Keratinocyte (primary cell): ENCODE data around the gene ZNF664. TPM values are rescaled to one million over a fixed set of nuclear protein-coding genes. Genes with fewer than 3 reads are reported as not detected.

Experiments used
- DNase-seq: peaks from one replicate; pipeline ENCODE4 v3.0.0-alpha.2; 2011; ENCODE audit warnings: low read depth, missing footprints, low spot score
- FAIRE-seq: peaks from 2 replicates; lab custom pipeline; 2011; peaks lifted over from hg19 to GRCh38; lab: Jason Lieb, UNC
- H2AFZ ChIP-seq: 2 replicates; pipeline ENCODE4 v1.6.0; 2012; ENCODE audit warnings: low read length, control low read depth, inconsistent platforms; ENCODE audit not compliant: control insufficient read depth
- H3K27ac ChIP-seq: 2 replicates; pipeline ENCODE4 v1.5.1; 2011; ENCODE audit warnings: low read length; ENCODE audit not compliant: control insufficient read depth, insufficient read depth
- H3K27me3 ChIP-seq: 3 replicates; pipeline ENCODE4 v1.6.0; 2011; ENCODE audit warnings: low read length; ENCODE audit not compliant: control insufficient read depth, insufficient read depth; ENCODE audit errors: extremely low read depth
- H3K36me3 ChIP-seq, 2 experiments: 2 replicates in 1 of 2; 3 replicates in 1 of 2; pipeline ENCODE4 v1.5.1; 2011; ENCODE audit warnings: low read length in 2 of 2, mild to moderate bottlenecking in 1 of 2; ENCODE audit not compliant: control insufficient read depth in 2 of 2, insufficient read depth in 2 of 2; ENCODE audit errors: extremely low read depth in 1 of 2
- H3K4me1 ChIP-seq: 3 replicates; pipeline ENCODE4 v1.5.1; 2011; ENCODE audit warnings: low read length; ENCODE audit not compliant: control insufficient read depth, insufficient read depth; ENCODE audit errors: extremely low read depth
- H3K4me2 ChIP-seq: 3 replicates; pipeline ENCODE4 v1.6.0; 2011; ENCODE audit warnings: low read depth, low read length; ENCODE audit not compliant: control insufficient read depth, insufficient read depth; ENCODE audit errors: extremely low read depth
- H3K4me3 ChIP-seq, 3 experiments: fragments of 200-600 bp in 1 of 3; sonication (generic) in 1 of 3; 2 replicates in 2 of 3; 3 replicates in 1 of 3; pipeline ENCODE4 v1.5.1; 2011 to 2016; ENCODE audit warnings: low read length in 3 of 3, mild to moderate bottlenecking in 3 of 3, control low read depth in 2 of 3, inconsistent platforms in 1 of 3, low read depth in 1 of 3, mixed read lengths in 1 of 3, mixed run types in 1 of 3, moderate library complexity in 1 of 3; ENCODE audit not compliant: control insufficient read depth in 2 of 3, insufficient read depth in 2 of 3; ENCODE audit errors: extremely low read depth in 1 of 3
- H3K79me2 ChIP-seq: 2 replicates; pipeline ENCODE4 v1.6.0; 2012; ENCODE audit warnings: low read length; ENCODE audit not compliant: control insufficient read depth, insufficient read depth
- H3K9ac ChIP-seq: 3 replicates; pipeline ENCODE4 v1.6.0; 2011; ENCODE audit warnings: low read length; ENCODE audit not compliant: control insufficient read depth, insufficient read depth; ENCODE audit errors: extremely low read depth
- H3K9me1 ChIP-seq: 3 replicates; pipeline ENCODE4 v1.6.0; 2011; ENCODE audit warnings: low read length; ENCODE audit not compliant: control insufficient read depth, insufficient read depth; ENCODE audit errors: extremely low read depth
- H3K9me3 ChIP-seq: 2 replicates; pipeline ENCODE4 v1.5.1; 2012; ENCODE audit warnings: low read depth, low read length; ENCODE audit not compliant: control insufficient read depth
- H4K20me1 ChIP-seq: 3 replicates; pipeline ENCODE4 v1.6.0; 2011; ENCODE audit warnings: low read length; ENCODE audit not compliant: control insufficient read depth, insufficient read depth; ENCODE audit errors: extremely low read depth
- EZH2 ChIP-seq: IDR thresholded peaks from one replicate; pipeline ENCODE4 v1.6.1; 2012; ENCODE audit warnings: inconsistent platforms, mild to moderate bottlenecking, low read length, moderate library complexity
- dilution Hi-C: fragments of 300-500 bp; cut with MboI; formaldehyde crosslinking; loops from one replicate; pipeline ENCODE4 v1.7.0; 2020; ENCODE audit warnings: low sequenced_read_pairs; ENCODE audit not compliant: extremely low pct_ligation_motif_present
- polyA plus RNA-seq, 5 experiments: library from polyadenylated mRNA; depleted of rRNA in 3 of 5; stranded (reverse) in 3 of 5; stranded (forward) in 1 of 5; unstranded in 1 of 5; fragments of >200 nt; gene quantifications; 1 replicate in 1 of 5; 2 replicates in 3 of 5; 3 replicates in 1 of 5; pipeline versions ENCODE4 v1.2.1 to v1.2.3, GENCODE V29; 2011 to 2012; ENCODE audit warnings: missing spikeins in 2 of 5, low read depth in 1 of 5, low replicate concordance in 1 of 5
- TF ChIP-seq, protein P1 (sequence below), 3 experiments: IDR thresholded peaks in 1 of 3; conservative IDR thresholded peaks in 1 of 3; optimal IDR thresholded peaks in 1 of 3; 2 replicates in 2 of 3; 3 replicates in 1 of 3; pipeline versions ENCODE3 to v1.5.1; 2011; ENCODE audit warnings: low read length in 3 of 3, mild to moderate bottlenecking in 3 of 3, moderate library complexity in 2 of 3, control low read depth in 1 of 3, inconsistent platforms in 1 of 3; ENCODE audit not compliant: insufficient read depth in 2 of 3; ENCODE audit errors: extremely low read depth in 1 of 3

The ZNF664 gene
- polyA plus RNA-seq, 1 donor (not counting 4 experiments of a cell fraction or from before 2014, with no cell fraction given): 48.7 TPM

DNA sequence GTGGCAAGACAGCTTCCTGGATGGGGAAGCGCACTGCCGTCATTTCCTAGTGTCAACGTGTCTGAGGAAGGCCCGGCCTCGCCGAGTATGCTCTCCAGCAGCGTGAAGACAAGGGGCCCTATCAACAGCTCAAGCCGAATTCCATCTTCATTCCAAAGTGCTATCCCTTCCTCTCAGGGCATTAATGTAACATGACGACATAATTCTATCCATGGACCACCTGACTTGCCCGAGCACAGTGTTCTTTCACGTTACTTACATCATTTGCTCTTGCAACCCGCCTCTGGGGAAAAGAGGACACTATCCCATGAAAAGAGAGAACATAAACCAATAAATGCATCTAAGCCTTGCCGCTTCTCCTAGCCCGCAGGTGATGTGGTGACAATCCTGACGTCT, 23.2 kb upstream of the ZNF664 start:
- Histone ChIP-seq H3K9ac (no peak overlapping the region), H3K79me2 (no peaks in the 10 kb centered on the region), H3K27ac (no peak overlapping the region), H3K4me1 (no peaks in the 10 kb centered on the region), H4K20me1 (peaks cover 3% of the 10 kb centered on the region), H2AFZ (no peak overlapping the region), H3K36me3 (peaks cover 0 to 5% of the 10 kb centered on the region in 2 experiments), H3K4me3 (no peak overlapping the region), H3K27me3 (no peaks in the 10 kb centered on the region), H3K9me1 (no peaks in the 10 kb centered on the region), H3K9me3 (no peaks in the 10 kb centered on the region), H3K4me2 (no peak overlapping the region)
- no peak for TF ChIP-seq EZH2
- TF ChIP-seq, protein P1, sequence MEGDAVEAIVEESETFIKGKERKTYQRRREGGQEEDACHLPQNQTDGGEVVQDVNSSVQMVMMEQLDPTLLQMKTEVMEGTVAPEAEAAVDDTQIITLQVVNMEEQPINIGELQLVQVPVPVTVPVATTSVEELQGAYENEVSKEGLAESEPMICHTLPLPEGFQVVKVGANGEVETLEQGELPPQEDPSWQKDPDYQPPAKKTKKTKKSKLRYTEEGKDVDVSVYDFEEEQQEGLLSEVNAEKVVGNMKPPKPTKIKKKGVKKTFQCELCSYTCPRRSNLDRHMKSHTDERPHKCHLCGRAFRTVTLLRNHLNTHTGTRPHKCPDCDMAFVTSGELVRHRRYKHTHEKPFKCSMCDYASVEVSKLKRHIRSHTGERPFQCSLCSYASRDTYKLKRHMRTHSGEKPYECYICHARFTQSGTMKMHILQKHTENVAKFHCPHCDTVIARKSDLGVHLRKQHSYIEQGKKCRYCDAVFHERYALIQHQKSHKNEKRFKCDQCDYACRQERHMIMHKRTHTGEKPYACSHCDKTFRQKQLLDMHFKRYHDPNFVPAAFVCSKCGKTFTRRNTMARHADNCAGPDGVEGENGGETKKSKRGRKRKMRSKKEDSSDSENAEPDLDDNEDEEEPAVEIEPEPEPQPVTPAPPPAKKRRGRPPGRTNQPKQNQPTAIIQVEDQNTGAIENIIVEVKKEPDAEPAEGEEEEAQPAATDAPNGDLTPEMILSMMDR (optimal IDR thresholded peaks at IDR 0.05 in 1 of 3, IDR thresholded peaks at IDR 0.05 in 1 of 3, conservative IDR thresholded peaks at IDR 0.05 in 1 of 3; ENCODE audit: extremely low read depth in 1 of 3, insufficient read depth in 2 of 3, low read length in 3 of 3): no peak
- dilution Hi-C loops: no loop called here
- no peak for FAIRE-seq
- no peak for DNase-seq

DNA sequence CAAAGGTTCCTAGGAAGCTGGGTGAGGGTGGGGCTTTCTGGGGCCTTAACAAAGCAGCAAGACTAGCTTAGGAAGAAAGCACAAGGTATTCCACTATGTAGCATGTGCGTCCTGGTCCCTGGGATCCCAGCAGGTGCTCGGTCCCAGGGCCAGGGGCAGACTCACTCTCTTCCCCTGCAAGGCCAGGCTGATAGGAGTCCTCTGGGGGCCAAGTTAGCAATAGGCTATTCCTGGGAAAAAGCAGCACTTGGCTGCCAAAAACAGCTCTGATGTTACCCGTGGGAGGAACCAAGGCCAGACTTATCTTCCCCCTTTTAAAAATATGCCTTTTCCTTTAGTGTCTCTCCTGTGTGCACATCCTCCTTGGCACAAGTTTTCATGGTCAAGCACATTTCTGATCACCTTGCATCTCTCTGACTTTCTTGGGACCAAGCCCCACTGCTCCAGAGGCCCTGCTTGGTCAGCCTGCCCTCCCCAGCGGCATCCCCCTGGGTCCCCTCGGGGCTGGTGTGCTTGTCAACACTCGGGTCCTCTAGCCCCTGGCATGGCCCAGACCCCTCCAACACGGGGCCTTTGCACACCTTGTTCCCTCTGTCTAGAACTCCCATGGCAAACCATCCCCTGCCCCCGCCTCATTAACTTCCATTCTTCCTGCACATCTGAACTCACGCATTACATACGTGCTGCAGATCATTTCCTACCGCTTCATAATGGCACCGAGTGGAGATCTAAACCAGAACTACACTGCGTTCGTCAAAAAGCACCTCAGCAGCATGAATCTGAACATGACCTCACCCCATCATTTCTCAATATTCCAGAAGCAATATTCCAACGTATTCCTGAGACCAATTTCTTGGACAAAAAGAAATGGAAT, 22.3 kb upstream of the ZNF664 start:
- no peak overlapping the region for H3K9ac ChIP-seq
- H4K20me1 ChIP-seq: peaks cover 3% of the 10 kb centered on the region
- no peak overlapping the region for H3K4me3 ChIP-seq
- dilution Hi-C loops: no loop called here
- H3K9me1 ChIP-seq: no peaks in the 10 kb centered on the region
- no peak for TF ChIP-seq EZH2
- H3K4me1 ChIP-seq: no peaks in the 10 kb centered on the region
- H3K79me2 ChIP-seq: no peaks in the 10 kb centered on the region
- no peak overlapping the region for H3K4me2 ChIP-seq
- no peaks in the 10 kb centered on the region for H3K9me3 ChIP-seq
- H2AFZ ChIP-seq: no peak overlapping the region
- no peaks in the 10 kb centered on the region for H3K27me3 ChIP-seq
- no peak overlapping the region for H3K27ac ChIP-seq
- H3K36me3 ChIP-seq: peaks cover 0 to 2% of the 10 kb centered on the region in 2 experiments
- DNase-seq (no peak), FAIRE-seq (no peak)
